ENCODE measurements around the gene SOWAHB. TPM values are rescaled to one million over a fixed set of nuclear protein-coding genes. Genes with fewer than 3 reads are reported as not detected.
"Not testable (repeated sequence)": the region's sequence is repeated elsewhere in the genome, so short reads cannot be mapped to it uniquely, and the experiment has no call there.

Gene SOWAHB
- polyA plus RNA-seq, 1 of the 3 experiments (the other 2 are of a cell fraction): 0.05 TPM

GRCh38 chr4:76878641-76879165, 19.2 kb downstream of the SOWAHB start:
- H3K9me3 ChIP-seq; H3K4me1 ChIP-seq (ENCODE audit: control insufficient read depth in 1 of 2, insufficient read depth in 2 of 2, low read depth in 1 of 2, low read length in 1 of 2); H3K27me3 ChIP-seq (ENCODE audit: insufficient read depth); H3K27ac ChIP-seq (ENCODE audit: low read depth in 2 of 2, low read length in 1 of 2); H3K9ac ChIP-seq; H3K79me2 ChIP-seq (ENCODE audit: insufficient read depth); POLR2A ChIA-PET; H3K4me3 ChIP-seq (ENCODE audit: low read depth in 2 of 2, low read length in 1 of 2); H3F3A ChIP-seq (replicated peaks; ENCODE audit: insufficient read depth); H3K9me2 ChIP-seq; CTCF ChIA-PET; H2AFZ ChIP-seq (ENCODE audit: low read depth); DNase-seq; H3K4me2 ChIP-seq; H3K36me3 ChIP-seq (replicated peaks in 1 of 2; ENCODE audit: control insufficient read depth in 1 of 2, insufficient read depth in 2 of 2, low read length in 1 of 2); H4K20me1 ChIP-seq (ENCODE audit: insufficient read depth): not testable (repeated sequence)
- 68% methylated on average over 3 of the region's 3 CpGs for WGBS (ENCODE audit: low lambda C conversion rate)

- TF ChIP-seq RFX5 (IDR thresholded peaks at IDR 0.05; ENCODE audit: low read length): peak; percentile 97
- TF ChIP-seq FOXM1 (IDR thresholded peaks at IDR 0.05; ENCODE audit: low read depth): no peak
- no peaks in the 10 kb centered on the region for H3K27me3 ChIP-seq (ENCODE audit: insufficient read depth)
- ChIA-PET CTCF (interaction anchor here (1.1 kb wide), 1 partner anchor 370 kb away, joined by 3 read pairs; no protein-coding TSS in a partner anchor), POLR2A (no interaction called here)
- H3K79me2 ChIP-seq (ENCODE audit: insufficient read depth): no peaks in the 10 kb centered on the region
- H3K4me1 ChIP-seq (ENCODE audit: control insufficient read depth in 1 of 2, insufficient read depth in 2 of 2, low read depth in 1 of 2, low read length in 1 of 2): no peaks in the 10 kb centered on the region
- H3K36me3 ChIP-seq (replicated peaks in 1 of 2; ENCODE audit: control insufficient read depth in 1 of 2, insufficient read depth in 2 of 2, low read length in 1 of 2): no peaks in the 10 kb centered on the region
- H3K27ac ChIP-seq (ENCODE audit: low read depth in 2 of 2, low read length in 1 of 2): no peak overlapping the region
- no peaks in the 10 kb centered on the region for H3F3A ChIP-seq (replicated peaks; ENCODE audit: insufficient read depth)
- H3K9me3 ChIP-seq: no peaks in the 10 kb centered on the region
- no peaks in the 10 kb centered on the region for H4K20me1 ChIP-seq (ENCODE audit: insufficient read depth)
- DNase-seq: peak; percentile 15
- H3K9me2 ChIP-seq: no peaks in the 10 kb centered on the region
- H3K4me3 ChIP-seq (ENCODE audit: low read depth in 2 of 2, low read length in 1 of 2): no peak overlapping the region
- no peak overlapping the region for H3K9ac ChIP-seq
- 21% methylated on average over 4 of the region's 4 CpGs for WGBS (ENCODE audit: low lambda C conversion rate)
- no peak overlapping the region for H2AFZ ChIP-seq (ENCODE audit: low read depth)
- no peak overlapping the region for H3K4me2 ChIP-seq
These were observed 23.8 kb downstream of the SOWAHB start for GRCh38 chr4:76874176-76874575.

GRCh38 chr4:76873495-76873894, 24.4 kb downstream of the SOWAHB start:
- Histone ChIP-seq H3K4me1 (ENCODE audit: control insufficient read depth in 1 of 2, insufficient read depth in 2 of 2, low read depth in 1 of 2, low read length in 1 of 2) (no peaks in the 10 kb centered on the region), H3K4me2 (no peak overlapping the region), H3K9me2 (no peaks in the 10 kb centered on the region), H4K20me1 (ENCODE audit: insufficient read depth) (no peaks in the 10 kb centered on the region), H3K79me2 (ENCODE audit: insufficient read depth) (no peaks in the 10 kb centered on the region), H3K36me3 (replicated peaks in 1 of 2; ENCODE audit: control insufficient read depth in 1 of 2, insufficient read depth in 2 of 2, low read length in 1 of 2) (no peaks in the 10 kb centered on the region), H3F3A (replicated peaks; ENCODE audit: insufficient read depth) (no peaks in the 10 kb centered on the region), H3K9me3 (no peaks in the 10 kb centered on the region), H3K9ac (no peak overlapping the region), H3K27ac (ENCODE audit: low read depth in 2 of 2, low read length in 1 of 2) (no peak overlapping the region), H3K4me3 (ENCODE audit: low read depth in 2 of 2, low read length in 1 of 2) (no peak overlapping the region), H2AFZ (ENCODE audit: low read depth) (no peak overlapping the region), H3K27me3 (ENCODE audit: insufficient read depth) (no peaks in the 10 kb centered on the region)
- no peak for TF ChIP-seq CTCF (IDR thresholded peaks at IDR 0.05)
- TF ChIP-seq JUND (IDR thresholded peaks at IDR 0.05): no peak
- no peak for TF ChIP-seq SMC3 (IDR thresholded peaks at IDR 0.05; ENCODE audit: low read depth, low read length)
- TF ChIP-seq EZH2phosphoT487 (IDR thresholded peaks at IDR 0.05; ENCODE audit: borderline replicate concordance, low read depth): no peak
- DNase-seq: no peak
- ChIA-PET POLR2A (no interaction called here), CTCF (no interaction called here)
- WGBS (ENCODE audit: low lambda C conversion rate): 13% methylated on average over 1 of the region's 1 CpG

Measured in SK-N-SH (cell line).